ENCODE data around the gene MPV17.

DNA sequence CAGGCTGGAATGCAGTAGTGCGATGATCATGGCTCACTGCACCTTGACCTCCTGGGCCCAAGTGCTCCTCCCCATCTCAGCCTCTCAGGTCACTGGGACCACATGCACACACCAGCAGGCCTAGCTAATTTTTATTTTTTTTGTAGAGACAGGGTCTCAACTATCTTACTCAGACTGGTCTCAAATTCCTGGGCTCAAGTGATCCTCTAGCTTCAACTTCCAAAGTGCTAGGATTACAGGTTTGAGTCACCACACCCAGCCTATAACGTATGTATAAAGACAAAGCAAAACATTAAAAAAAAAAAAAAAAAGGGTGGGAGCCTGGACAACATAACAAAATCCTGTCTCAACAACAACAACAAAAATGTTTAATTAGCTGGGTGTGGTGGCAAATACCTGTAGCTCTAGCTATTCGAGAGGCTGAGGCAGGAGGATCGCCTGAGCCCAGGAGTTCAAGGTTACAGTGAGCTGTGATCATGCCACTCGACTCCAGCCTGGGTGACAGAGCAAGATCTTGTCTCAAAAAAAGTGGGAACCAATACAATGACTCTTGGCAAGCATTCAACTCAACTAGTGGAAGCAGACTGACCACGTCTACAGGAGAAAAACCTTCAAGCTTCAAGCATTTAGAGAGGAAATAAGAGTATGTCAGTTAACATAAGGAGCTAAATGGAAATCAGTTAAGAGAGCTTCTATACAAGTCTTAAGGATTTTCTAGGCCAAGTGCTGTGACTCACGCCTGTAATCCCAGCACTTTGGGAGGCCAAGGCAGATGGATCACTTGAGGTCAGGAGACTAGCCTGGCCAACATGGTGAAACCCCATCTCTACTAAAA lies 31.1 kb upstream of the MPV17 start:
- TF ChIP-seq EZH2phosphoT487 (IDR thresholded peaks at IDR 0.05; ENCODE audit: low read depth): no peak
- TF ChIP-seq, protein P1, sequence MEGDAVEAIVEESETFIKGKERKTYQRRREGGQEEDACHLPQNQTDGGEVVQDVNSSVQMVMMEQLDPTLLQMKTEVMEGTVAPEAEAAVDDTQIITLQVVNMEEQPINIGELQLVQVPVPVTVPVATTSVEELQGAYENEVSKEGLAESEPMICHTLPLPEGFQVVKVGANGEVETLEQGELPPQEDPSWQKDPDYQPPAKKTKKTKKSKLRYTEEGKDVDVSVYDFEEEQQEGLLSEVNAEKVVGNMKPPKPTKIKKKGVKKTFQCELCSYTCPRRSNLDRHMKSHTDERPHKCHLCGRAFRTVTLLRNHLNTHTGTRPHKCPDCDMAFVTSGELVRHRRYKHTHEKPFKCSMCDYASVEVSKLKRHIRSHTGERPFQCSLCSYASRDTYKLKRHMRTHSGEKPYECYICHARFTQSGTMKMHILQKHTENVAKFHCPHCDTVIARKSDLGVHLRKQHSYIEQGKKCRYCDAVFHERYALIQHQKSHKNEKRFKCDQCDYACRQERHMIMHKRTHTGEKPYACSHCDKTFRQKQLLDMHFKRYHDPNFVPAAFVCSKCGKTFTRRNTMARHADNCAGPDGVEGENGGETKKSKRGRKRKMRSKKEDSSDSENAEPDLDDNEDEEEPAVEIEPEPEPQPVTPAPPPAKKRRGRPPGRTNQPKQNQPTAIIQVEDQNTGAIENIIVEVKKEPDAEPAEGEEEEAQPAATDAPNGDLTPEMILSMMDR (IDR thresholded peaks at IDR 0.05; ENCODE audit: low read depth, low read length): no peak
